KG1 (cell line): ENCODE results near the gene MALRD1.
A peak's percentile ranks its signal among the peaks of the same experiment; 100 is the strongest.

ENCODE experiments used
- DNase-seq: peaks from one replicate; lab custom pipeline; 2025; lab: John Stamatoyannopoulos, UW

Gene MALRD1

DNA sequence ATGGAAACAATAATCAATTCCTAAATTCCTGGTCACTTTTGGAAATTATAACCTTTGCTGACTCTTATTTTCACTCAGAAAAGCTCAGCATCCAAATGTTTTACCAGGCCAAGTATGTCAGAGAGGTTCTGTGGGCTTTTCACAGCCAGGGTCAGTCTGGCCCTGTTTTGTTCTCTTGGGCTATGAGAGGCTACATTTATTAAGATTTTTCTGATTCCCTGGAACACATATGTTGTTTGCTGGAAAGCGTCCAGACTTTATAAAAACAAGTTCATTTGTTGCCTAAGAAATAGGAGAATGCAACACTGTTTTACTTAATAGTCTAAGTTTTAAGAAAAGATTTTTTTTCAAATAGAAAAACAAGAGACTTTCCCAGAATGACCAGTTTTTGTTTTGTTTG lies 529.2 kb downstream of the MALRD1 start:
- DNase-seq = no peak

DNA sequence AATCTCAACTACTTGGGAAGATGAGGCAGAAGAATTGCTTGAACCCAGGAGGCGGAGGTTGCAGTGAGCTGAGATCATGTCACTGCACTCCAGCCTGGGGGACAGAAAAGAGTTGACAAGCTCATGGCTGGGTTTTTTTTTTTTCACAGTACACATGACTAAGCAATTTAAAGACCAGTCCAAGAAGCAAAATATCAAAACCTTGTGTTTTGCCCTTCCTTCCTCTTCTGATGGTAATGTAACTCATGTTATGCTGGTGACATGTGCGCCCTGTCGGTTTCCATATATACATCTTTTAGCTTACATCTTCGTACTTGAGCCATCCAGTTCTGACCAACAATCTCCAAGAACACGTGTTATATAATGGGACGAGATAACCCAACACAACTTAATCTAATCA lies 530.0 kb downstream of the MALRD1 start:
- DNase-seq = no peak

DNA sequence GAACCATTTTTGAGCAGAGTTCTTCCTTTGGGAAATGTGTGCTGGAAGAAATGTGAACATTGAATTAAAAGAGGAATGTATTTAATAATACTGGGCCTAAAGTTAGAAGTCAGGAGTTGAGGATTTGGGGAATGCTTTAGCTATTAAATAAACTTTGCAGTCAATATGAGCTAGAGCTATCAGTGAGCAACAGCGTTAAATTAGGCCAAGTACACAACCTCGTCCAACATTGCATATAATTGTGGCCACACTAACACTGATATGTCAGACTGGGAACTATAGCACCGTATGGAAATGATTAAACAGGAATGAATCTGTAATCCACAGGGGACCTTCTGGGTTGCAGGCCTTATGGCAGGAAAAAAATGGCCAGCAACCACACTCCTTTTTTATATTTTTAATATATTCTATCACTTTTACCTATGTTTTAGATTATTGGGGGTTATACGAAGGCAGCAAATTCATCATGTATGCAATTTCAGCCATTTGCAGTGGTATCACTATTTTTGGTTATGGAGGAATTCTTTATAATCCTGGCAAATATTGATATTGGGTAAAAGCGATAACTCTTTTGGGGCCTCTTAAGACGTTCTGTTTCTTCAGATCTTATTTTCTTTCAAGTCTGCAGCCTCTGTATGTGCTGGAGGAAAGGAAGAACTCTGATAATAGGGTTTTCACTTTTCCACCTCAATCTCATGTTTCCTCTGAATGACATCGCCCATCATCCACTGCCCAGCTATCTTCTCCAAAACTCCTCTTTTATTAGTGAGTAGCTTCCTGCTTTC lies 531.4 kb downstream of the MALRD1 start:
- DNase-seq = no peak

- DNase-seq = no peak
Observed at GRCh38 chr10:19580691-19581090, 532.1 kb downstream of the MALRD1 start.

- DNase-seq = no peak
Observed at GRCh38 chr10:19588608-19589007, 540.0 kb downstream of the MALRD1 start.

GRCh38 chr10:19592276-19592675 lies 543.7 kb downstream of the MALRD1 start:
- DNase-seq = no peak

DNA sequence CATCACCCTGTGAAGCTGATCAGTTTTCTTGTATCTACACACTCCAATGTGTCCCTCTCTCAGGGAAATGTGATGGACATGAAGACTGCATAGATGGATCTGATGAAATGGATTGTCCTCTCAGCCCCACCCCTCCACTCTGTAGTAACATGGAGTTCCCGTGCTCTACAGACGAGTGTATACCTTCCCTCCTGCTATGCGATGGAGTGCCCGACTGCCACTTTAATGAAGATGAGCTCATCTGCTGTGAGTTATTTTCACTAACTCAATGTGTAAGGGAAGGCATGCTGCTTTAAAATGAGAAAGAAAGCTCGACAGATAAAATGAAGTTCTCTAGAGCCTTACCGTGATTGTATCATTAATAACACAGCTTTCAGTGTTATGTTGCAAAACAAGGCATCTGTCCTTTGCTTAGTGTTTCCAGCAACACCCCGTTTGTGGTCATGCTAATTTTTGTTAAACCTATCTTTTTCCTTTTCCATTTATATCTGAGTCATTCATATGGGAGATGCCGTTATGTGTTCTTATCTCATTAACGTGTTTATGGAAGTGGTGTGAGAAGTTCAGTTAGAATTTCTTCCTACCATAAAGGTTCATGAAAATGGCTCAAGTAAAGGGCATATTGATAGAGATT lies 546.7 kb downstream of the MALRD1 start:
- DNase-seq = no peak

GRCh38 chr10:19605806-19606205 lies 557.2 kb downstream of the MALRD1 start:
- no peak for DNase-seq

GRCh38 chr10:19606968-19607367 lies 558.4 kb downstream of the MALRD1 start:
- DNase-seq = no peak

GRCh38 chr10:19611775-19612174 lies 563.2 kb downstream of the MALRD1 start:
- DNase-seq = no peak

DNA sequence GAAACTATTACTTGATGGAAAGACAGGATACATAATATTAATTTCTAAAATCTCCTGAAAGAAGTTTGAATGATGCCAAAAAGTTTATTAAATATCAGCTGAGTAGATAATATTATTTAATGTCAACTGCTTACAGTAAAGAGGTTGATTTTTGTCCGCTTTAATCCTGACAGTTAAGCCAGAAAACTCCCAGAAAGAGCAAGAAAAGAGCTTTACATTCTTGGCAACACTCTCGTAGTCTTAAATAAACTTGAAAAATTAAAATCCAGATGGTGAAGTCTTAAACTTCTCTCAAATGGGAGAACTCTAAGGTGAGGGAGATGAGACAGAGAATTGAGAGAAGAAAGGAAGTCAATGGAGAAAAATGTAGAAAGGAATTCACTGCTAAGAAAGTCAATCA lies 568.4 kb downstream of the MALRD1 start:
- DNase-seq = no peak

DNA sequence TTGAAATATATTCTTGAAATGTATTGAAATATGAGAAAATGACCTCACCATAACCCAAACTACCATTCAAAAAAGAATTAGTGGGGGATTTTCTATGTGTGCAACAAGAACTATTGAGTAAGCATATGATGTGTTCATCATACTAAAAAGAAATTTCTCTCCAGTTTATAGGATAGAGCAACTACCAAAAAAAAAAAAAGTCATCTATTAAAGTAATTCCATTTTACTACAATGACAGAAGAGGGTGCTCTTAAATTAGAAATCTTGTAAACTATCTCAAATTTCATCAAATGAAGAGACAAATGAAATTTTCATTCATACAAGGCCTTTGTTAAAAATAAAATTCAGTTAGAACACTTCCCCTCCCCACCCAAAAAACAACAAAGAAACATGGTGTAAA lies 572.2 kb downstream of the MALRD1 start:
- DNase-seq = no peak

DNA sequence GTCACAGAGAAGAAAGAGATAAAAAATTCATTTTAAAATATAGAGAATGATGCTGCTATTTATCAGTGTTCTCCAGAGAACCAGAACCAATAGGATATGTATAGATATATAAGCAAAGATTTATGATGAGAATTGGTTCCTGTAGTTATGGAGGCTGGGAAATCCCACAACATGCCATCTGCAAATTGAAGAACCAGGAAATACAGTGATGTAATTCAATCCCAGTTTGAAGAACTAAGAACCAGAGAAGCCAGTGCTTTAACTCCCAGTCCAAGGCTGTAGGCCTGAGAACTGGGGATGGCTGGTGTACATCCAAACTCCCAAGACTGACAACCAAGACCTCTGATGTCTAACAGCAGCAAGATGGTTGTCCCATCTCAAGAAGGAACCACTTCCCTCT lies 574.7 kb downstream of the MALRD1 start:
- DNase-seq = no peak

DNA sequence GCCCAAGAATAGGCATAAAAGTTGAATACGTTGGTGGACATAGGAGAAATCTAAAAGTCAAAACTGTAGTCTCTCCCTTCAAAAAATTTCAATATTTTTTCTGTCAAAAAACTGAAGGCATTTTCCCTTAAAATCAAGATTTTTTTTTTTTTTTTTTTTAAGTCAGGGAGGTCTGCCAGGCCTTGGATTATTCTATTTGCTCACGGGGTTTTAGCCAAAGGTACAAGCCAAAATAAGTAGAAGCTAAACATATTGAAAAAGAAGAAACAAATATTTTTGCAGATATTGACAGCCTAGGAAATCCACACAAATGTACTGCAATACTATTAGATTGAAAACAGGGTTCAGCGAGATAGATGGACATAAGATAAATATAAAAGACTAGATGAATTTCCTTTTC lies 577.6 kb downstream of the MALRD1 start:
- DNase-seq = no peak

DNA sequence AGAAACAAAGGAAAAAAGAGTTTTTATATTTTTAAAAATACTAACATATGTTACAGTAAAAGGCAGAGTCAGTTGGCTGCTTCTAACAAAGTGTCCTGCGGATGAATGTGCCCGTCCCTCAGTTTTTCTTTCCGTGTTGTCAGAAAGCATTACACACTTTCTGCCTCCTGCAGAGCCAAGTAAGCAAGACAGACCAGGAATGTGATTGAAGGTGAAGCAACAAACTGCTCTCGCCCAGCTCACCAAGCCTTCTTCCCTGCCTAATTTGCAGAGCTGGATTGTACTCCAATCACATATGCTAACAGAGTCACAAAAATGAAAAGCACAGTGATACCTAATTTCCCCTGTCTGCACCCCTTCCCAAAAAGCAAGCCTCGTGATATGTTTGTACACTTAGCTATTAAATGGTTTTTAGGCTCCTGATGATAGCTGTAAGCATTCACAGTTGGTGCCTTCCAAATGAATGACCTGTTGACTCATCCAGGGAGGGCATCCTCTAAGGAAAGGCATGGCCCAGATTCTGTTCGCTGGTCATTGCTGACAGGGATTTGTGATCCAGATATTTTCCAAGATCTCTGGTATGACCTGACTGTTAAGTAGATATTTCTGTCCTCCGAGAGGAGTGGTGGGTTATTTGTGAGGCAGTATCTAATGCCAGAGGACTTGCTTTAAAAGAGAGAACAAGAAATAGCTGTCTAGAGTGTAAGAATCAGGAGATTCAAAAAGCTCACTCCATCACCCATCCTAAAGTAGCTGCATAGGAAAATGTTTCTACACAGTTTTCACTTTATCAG lies 580.4 kb downstream of the MALRD1 start:
- DNase-seq = no peak

DNA sequence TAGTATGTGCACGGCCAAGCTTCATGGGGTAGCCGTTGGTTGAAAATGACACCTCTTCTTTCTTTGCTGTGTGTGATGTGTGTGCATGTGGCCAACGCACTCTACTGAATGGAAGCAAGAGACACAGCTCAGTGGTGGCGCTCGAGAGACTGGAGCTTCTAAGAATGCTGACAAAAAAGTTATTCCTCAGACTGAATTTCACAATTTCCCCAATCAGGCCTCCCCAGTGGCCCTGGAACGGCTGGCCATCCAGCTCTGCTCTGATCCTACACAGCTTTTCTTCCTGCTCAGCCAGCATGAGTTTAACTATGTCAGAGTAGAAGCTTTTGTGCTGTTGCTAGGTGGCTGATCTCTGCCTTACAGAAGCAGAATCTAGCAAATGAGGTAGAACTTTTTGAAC lies 581.0 kb downstream of the MALRD1 start:
- no peak for DNase-seq

- DNase-seq = no peak
Observed at GRCh38 chr10:19634163-19634562, 585.6 kb downstream of the MALRD1 start.

DNA sequence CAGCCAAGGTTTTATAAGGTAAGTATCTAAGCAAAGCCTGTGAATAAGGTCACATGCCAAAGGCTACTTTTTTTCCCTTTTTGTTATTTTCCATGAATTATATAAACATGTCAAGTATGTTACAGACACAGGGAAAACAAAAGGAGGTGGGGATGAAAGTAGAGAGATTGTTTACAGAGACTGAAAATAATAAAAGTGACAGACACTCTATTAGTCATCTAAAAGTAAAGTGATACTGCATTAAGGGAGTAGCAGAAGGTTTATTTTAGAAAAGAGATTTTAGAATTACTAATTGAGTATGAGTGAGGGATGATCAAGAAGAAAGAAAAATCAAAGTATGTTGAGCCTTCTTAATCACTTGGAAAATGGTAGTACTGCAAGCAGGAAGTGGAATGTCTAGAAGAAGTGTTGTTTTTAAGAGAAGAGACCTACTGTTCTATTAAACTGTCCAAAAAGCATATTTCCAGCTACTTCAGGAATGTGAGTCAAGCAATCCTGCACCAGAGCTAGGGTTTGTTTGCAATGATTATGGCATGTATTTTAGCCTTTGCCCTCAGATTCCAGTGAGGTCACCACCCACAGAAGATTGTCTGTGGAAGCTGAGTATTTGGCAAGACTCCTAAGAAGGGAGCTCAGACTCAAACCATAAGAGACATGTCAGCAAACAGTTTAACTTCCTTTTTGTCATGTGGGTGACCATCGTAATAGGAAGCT lies 589.7 kb downstream of the MALRD1 start:
- DNase-seq = peak; percentile 6

DNA sequence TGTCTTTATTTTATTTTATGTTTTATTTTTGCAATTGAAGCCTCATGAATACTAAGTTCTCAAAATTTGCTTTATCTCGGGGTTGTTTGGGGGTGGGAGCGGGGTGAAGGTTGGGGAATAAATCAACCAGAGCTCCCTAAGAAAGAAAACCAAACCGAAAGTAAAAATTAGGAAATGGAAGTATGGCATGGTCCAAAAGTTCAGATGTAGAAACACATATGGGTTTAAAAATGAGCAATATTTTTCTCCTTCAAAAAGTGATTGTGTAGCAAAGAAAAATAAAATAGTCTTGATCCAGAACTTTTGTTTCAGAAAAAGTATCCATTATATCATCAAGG lies 590.3 kb downstream of the MALRD1 start:
- no peak for DNase-seq

- no peak for DNase-seq
Observed at GRCh38 chr10:19640566-19641263, 592.1 kb downstream of the MALRD1 start.

DNA sequence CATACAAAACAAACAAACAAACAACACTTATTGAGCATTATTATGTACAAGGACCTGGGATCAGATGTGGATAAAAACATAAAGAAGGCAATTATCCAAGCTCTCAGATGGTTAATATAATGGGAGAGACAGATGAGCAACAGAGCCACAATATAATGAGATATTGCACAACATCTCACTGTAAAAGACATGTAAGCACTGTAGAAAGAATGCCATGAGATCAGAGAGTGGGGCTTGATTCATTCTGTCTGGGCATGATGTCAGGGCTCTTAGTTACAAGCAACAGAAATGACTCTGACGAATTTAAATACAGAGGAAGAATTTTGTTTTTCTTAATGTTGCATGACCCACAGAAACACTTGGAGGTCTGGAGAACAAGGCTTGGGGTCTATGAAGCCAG lies 602.9 kb downstream of the MALRD1 start:
- DNase-seq = no peak

DNA sequence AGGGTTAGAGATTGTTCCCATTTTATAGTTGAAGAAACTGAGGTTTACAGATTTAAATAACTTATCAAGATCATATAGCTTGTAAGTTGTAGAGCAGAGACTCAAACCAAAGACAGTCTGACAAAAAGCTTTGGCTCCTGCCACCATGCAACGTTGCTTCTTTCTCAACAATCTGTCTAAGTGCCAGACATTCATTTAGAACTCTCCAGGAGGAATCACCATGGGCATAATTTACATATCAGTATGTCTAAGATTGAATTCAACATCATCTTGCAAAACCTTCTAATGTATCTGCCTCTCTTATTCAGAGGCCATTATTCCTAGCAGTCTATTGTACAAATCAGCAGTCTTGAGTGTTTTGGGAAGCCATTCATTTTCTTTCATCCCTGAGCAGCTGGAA lies 604.1 kb downstream of the MALRD1 start:
- no peak for DNase-seq
